ENCODE data around the gene MYH3. TPM values are rescaled to one million over a fixed set of nuclear protein-coding genes. Genes with fewer than 3 reads are reported as not detected.
"Not testable (repeated sequence)": the region's sequence is repeated elsewhere in the genome, so short reads cannot be mapped to it uniquely, and the experiment has no call there.

The MYH3 gene
- total RNA-seq, 4 donors from 2014 or later, result 1.2 to 1.5 (median 1.4) TPM

- 0 to 1% methylated on average over 32 to 69 of the region's 84 CpGs for WGBS, 2 donors
- TF ChIP-seq POLR2A (IDR thresholded peaks at IDR 0.05) (peak in 1 of 2 donors; percentile 70), CTCF (IDR thresholded peaks at IDR 0.05) (no peak)
- DNase-seq (ENCODE audit: low spot score in 2 of 2), result peak; percentile 90 to 98
- intact Hi-C loops (cut with DNase I; ENCODE audit: low total_unique reads), result no loop called here
- peak within 1 kb of the TSS; percentile 97 for H3K4me3 ChIP-seq (ENCODE audit: low read depth, poor library complexity, severe bottlenecking)
Measured at GRCh38 chr17:10697092-10698081, 40.3 kb upstream of the MYH3 start, which contains the start of the genes ADPRM and SCO1. Gene ADPRM (plus strand): TSS chr17:10697594. CDS start chr17:10704927, 7,333 bp downstream. Gene SCO1 (minus strand): TSS chr17:10697533. CDS start chr17:10697507, 26 bp downstream.

GRCh38 chr17:10695875-10696407, 38.8 kb upstream of the MYH3 start:
- H3K4me3 ChIP-seq (ENCODE audit: low read depth, poor library complexity, severe bottlenecking); DNase-seq (ENCODE audit: low spot score in 2 of 2); intact Hi-C loops (cut with DNase I; ENCODE audit: low total_unique reads): not testable (repeated sequence)
- 89 to 90% methylated on average over 17 of the region's 17 CpGs for WGBS, 2 donors

- no peak for DNase-seq (ENCODE audit: low spot score in 2 of 2)
- H3K4me3 ChIP-seq (ENCODE audit: low read depth, poor library complexity, severe bottlenecking), result no peak overlapping the region
- no peak for TF ChIP-seq POLR2A (IDR thresholded peaks at IDR 0.05)
- TF ChIP-seq CTCF (IDR thresholded peaks at IDR 0.05), result no peak
- WGBS, 2 donors, result 79 to 90% methylated on average over 2 of the region's 2 CpGs
- intact Hi-C loops (cut with DNase I; ENCODE audit: low total_unique reads), result no loop called here
Measured at GRCh38 chr17:10687499-10687898, 30.4 kb upstream of the MYH3 start.

- intact Hi-C loops (cut with DNase I; ENCODE audit: low total_unique reads), result no loop called here
- DNase-seq (ENCODE audit: low spot score in 2 of 2), result no peak
Measured at GRCh38 chr17:10683853-10684252, 26.7 kb upstream of the MYH3 start.

GRCh38 chr17:10681866-10682446, 24.8 kb upstream of the MYH3 start:
- DNase-seq (ENCODE audit: low spot score in 2 of 2), result no peak
- TF ChIP-seq POLR2A (IDR thresholded peaks at IDR 0.05), result no peak
- no peak overlapping the region for H3K4me3 ChIP-seq (ENCODE audit: low read depth, poor library complexity, severe bottlenecking)
- 68 to 69% methylated on average over 7 of the region's 7 CpGs for WGBS, 2 donors
- intact Hi-C loops (cut with DNase I; ENCODE audit: low total_unique reads), result loop anchor here (2.0 kb wide), 1 partner anchor 19 kb away; no protein-coding TSS in a partner anchor

More at GRCh38 chr17:10683853-10684252, 26.7 kb upstream of the MYH3 start:
- no peak for TF ChIP-seq CTCF (IDR thresholded peaks at IDR 0.05)
- TF ChIP-seq POLR2A (IDR thresholded peaks at IDR 0.05), result no peak
- H3K4me3 ChIP-seq (ENCODE audit: low read depth, poor library complexity, severe bottlenecking), result no peak overlapping the region
- 49 to 73% methylated on average over 2 of the region's 2 CpGs for WGBS, 2 donors

GRCh38 chr17:10674704-10675103, 17.6 kb upstream of the MYH3 start:
- no peak for DNase-seq (ENCODE audit: low spot score in 2 of 2)
- intact Hi-C loops (cut with DNase I; ENCODE audit: low total_unique reads), result no loop called here
- WGBS, 2 donors, result 98% methylated on average over 4 of the region's 4 CpGs
- no peak overlapping the region for H3K4me3 ChIP-seq (ENCODE audit: low read depth, poor library complexity, severe bottlenecking)
- TF ChIP-seq CTCF (IDR thresholded peaks at IDR 0.05), result no peak
- no peak for TF ChIP-seq POLR2A (IDR thresholded peaks at IDR 0.05)

All from lower leg skin (tissue), 4 donors.